ENCODE measurements around the gene SNAPC2. TPM values are rescaled to one million over a fixed set of nuclear protein-coding genes. Genes with fewer than 3 reads are reported as not detected.

Gene SNAPC2
- total RNA-seq, 1 experiment from 2014 or later: 63.0 TPM

GRCh38 chr19:7873304-7874075 is 46.6 kb upstream of the SNAPC2 start:
- ChIA-PET CTCF (no interaction called here), POLR2A (no interaction called here)
- DNase-seq (ENCODE audit: low read depth, low spot score) (no peak), ATAC-seq (no peak)
- H3K36me3 ChIP-seq (ENCODE audit: control insufficient read depth, insufficient read depth, low read length): no peaks in the 10 kb centered on the region
- TF ChIP-seq REST (IDR thresholded peaks at IDR 0.05; ENCODE audit: insufficient read depth in 1 of 2, low read depth in 2 of 2, low read length in 1 of 2) (no peak), POLR2AphosphoS5 (IDR thresholded peaks at IDR 0.05; ENCODE audit: low read depth, low read length) (no peak), TCF7L2 (IDR thresholded peaks at IDR 0.05; ENCODE audit: low read depth, low read length) (no peak), SIN3A (IDR thresholded peaks at IDR 0.05; ENCODE audit: borderline replicate concordance, insufficient read depth, low read depth, low read length) (no peak)
- TF ChIP-seq, protein P1, sequence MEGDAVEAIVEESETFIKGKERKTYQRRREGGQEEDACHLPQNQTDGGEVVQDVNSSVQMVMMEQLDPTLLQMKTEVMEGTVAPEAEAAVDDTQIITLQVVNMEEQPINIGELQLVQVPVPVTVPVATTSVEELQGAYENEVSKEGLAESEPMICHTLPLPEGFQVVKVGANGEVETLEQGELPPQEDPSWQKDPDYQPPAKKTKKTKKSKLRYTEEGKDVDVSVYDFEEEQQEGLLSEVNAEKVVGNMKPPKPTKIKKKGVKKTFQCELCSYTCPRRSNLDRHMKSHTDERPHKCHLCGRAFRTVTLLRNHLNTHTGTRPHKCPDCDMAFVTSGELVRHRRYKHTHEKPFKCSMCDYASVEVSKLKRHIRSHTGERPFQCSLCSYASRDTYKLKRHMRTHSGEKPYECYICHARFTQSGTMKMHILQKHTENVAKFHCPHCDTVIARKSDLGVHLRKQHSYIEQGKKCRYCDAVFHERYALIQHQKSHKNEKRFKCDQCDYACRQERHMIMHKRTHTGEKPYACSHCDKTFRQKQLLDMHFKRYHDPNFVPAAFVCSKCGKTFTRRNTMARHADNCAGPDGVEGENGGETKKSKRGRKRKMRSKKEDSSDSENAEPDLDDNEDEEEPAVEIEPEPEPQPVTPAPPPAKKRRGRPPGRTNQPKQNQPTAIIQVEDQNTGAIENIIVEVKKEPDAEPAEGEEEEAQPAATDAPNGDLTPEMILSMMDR (IDR thresholded peaks at IDR 0.05): no peak
- no TSS peak for BruUV-seq (replicated peaks)
- no peak overlapping the region for H3K27ac ChIP-seq (ENCODE audit: low read length)
- no peaks in the 10 kb centered on the region for H3K27me3 ChIP-seq (ENCODE audit: control insufficient read depth, insufficient read depth, low read length)
- in situ Hi-C loops (cut with HindIII; ENCODE audit: low pct_unique_long_range_greater_than_20kb, low sequenced_read_pairs): no loop called here
- no peaks in the 10 kb centered on the region for H3K4me1 ChIP-seq (ENCODE audit: control insufficient read depth, insufficient read depth, low read length)
- peak overlapping the region; percentile 45 to 47 for H3K4me3 ChIP-seq (ENCODE audit: low read depth in 2 of 2, low read length in 2 of 2)
- no peaks in the 10 kb centered on the region for H3K9me3 ChIP-seq (ENCODE audit: control insufficient read depth, insufficient read depth, low read depth, low read length)
- intact Hi-C loops (cut with micrococcal nuclease; ENCODE audit: unreplicated experiment): no loop called here

GRCh38 chr19:7874076-7874896 is 45.9 kb upstream of the SNAPC2 start, which contains the start of gene PRR36:
TSS of gene PRR36 (minus strand) at chr19:7874390. CDS start at chr19:7873689, 701 bp downstream.
- in situ Hi-C loops (cut with HindIII; ENCODE audit: low pct_unique_long_range_greater_than_20kb, low sequenced_read_pairs): no loop called here
- no peak for DNase-seq (ENCODE audit: low read depth, low spot score)
- POLR2A ChIA-PET: interaction anchor here (0.7 kb wide), 1 partner anchor 10 kb away, joined by 5 read pairs; no protein-coding TSS in a partner anchor

More at GRCh38 chr19:7874076-7874896, 45.9 kb upstream of the SNAPC2 start, which contains the start of gene PRR36:
- TF ChIP-seq POLR2AphosphoS5 (IDR thresholded peaks at IDR 0.05; ENCODE audit: low read depth, low read length) (no peak), REST (IDR thresholded peaks at IDR 0.05; ENCODE audit: insufficient read depth in 1 of 2, low read depth in 2 of 2, low read length in 1 of 2) (no peak), TCF7L2 (IDR thresholded peaks at IDR 0.05; ENCODE audit: low read depth, low read length) (no peak), SIN3A (IDR thresholded peaks at IDR 0.05; ENCODE audit: borderline replicate concordance, insufficient read depth, low read depth, low read length) (no peak)
- TF ChIP-seq, protein P1 (IDR thresholded peaks at IDR 0.05): no peak
- BruUV-seq (replicated peaks): no TSS peak
- peak; percentile 42; the same call in 1 of the 2 replicates for ATAC-seq
- Histone ChIP-seq H3K9me3 (ENCODE audit: control insufficient read depth, insufficient read depth, low read depth, low read length) (no peaks in the 10 kb centered on the region), H3K36me3 (ENCODE audit: control insufficient read depth, insufficient read depth, low read length) (no peaks in the 10 kb centered on the region), H3K27ac (ENCODE audit: low read length) (no peak within 1 kb of the TSS), H3K27me3 (ENCODE audit: control insufficient read depth, insufficient read depth, low read length) (no peaks in the 10 kb centered on the region), H3K4me1 (ENCODE audit: control insufficient read depth, insufficient read depth, low read length) (no peaks in the 10 kb centered on the region), H3K4me3 (ENCODE audit: low read depth in 2 of 2, low read length in 2 of 2) (peak within 1 kb of the TSS; percentile 45 to 49)
- intact Hi-C loops (cut with micrococcal nuclease; ENCODE audit: unreplicated experiment): no loop called here
- CTCF ChIA-PET: no interaction called here

All from Panc1 (cell line).